ENCODE results near the gene PCDHGB7. TPM values are rescaled to one million over a fixed set of nuclear protein-coding genes. Genes with fewer than 3 reads are reported as not detected.
"Not testable (repeated sequence)": the region's sequence is repeated elsewhere in the genome, so short reads cannot be mapped to it uniquely, and the experiment has no call there.

The PCDHGB7 gene
- total and polyA plus RNA-seq, 9 donors = 4.2 to 10.5 (median 8.9) TPM

DNA sequence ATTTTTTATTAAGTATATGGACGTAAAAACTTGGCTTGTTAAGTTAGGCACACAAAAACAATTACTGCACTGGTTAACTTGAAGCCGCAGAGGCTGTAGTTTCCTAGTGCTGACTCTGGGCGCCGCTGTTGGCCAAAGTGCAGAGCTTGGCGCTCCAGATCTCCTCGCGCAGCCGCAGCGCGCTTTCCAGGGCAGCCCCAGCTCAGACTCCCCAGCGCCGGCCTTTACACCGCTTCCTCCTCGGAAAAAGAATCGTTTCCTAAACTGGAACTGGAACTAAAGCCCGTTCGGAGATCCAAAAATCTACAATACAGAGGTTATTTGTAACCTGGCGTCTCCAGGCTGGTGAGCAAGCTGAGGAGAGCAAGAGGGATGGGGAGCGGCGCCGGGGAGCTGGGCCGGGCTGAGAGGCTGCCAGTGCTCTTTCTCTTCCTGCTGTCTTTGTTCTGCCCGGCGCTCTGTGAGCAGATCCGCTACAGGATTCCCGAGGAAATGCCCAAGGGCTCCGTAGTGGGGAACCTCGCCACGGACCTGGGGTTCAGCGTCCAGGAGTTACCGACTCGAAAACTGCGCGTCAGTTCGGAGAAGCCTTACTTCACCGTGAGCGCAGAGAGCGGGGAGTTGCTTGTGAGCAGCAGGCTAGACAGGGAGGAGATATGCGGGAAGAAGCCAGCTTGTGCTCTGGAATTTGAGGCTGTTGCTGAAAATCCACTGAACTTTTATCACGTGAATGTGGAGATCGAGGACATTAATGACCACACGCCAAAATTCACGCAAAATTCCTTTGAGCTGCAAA is 19.5 kb upstream of the PCDHGB7 start, which contains the start of gene PCDHGB5:
TSS of gene PCDHGB5 (plus strand) at position 192 of the 796 bp plus-strand sequence. CDS start at position 373, 181 bp downstream.
- not testable (repeated sequence) for H3K36me3 ChIP-seq (ENCODE audit: control insufficient read depth, insufficient read depth, low read length); H3K27ac ChIP-seq (ENCODE audit: low read length); H3K4me3 ChIP-seq (ENCODE audit: low read length); DNase-seq; H3K4me1 ChIP-seq (ENCODE audit: control insufficient read depth, insufficient read depth, low read length)
- 2% methylated on average over 9 of the region's 43 CpGs for WGBS (ENCODE audit: insufficient coverage)
- peaks cover 75% of the 10 kb centered on the region for H3K9me3 ChIP-seq (replicated peaks; ENCODE audit: control insufficient read depth, low read depth, low read length)
- H3K27me3 ChIP-seq (ENCODE audit: control insufficient read depth, insufficient read depth, low read length) = peaks cover 18% of the 10 kb centered on the region

- Histone ChIP-seq H3K9me3 (replicated peaks; ENCODE audit: control insufficient read depth, low read depth, low read length) (peaks cover 75% of the 10 kb centered on the region), H3K4me3 (ENCODE audit: low read length) (no peak overlapping the region), H3K4me1 (ENCODE audit: control insufficient read depth, insufficient read depth, low read length) (no peaks in the 10 kb centered on the region), H3K36me3 (ENCODE audit: control insufficient read depth, insufficient read depth, low read length) (no peaks in the 10 kb centered on the region), H3K27ac (ENCODE audit: low read length) (no peak overlapping the region), H3K27me3 (ENCODE audit: control insufficient read depth, insufficient read depth, low read length) (peaks cover 17% of the 10 kb centered on the region)
- WGBS (ENCODE audit: insufficient coverage) = 24% methylated on average over 13 of the region's 15 CpGs
- no peak for DNase-seq
These were observed 18.9 kb upstream of the PCDHGB7 start for GRCh38 chr5:141398608-141399007.

DNA sequence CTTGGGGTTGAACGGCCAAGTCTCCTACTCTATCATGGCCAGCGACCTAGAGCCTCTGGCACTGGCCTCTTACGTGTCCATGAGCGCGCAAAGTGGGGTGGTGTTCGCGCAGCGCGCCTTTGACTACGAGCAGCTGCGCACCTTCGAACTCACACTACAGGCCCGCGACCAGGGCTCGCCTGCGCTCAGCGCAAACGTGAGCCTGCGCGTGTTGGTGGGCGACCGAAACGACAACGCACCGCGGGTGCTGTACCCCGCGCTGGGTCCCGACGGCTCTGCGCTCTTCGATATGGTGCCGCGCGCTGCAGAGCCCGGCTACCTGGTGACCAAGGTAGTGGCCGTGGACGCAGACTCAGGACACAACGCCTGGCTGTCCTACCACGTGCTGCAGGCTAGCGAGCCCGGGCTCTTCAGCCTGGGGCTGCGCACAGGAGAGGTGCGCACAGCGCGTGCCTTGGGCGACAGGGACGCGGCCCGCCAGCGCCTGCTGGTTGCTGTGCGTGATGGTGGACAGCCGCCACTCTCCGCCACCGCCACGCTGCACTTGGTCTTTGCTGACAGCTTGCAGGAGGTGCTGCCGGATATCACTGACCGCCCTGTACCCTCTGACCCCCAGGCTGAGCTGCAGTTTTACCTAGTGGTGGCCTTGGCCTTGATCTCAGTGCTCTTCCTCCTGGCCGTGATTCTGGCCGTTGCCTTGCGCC is 17.8 kb upstream of the PCDHGB7 start:
- H3K9me3 ChIP-seq (replicated peaks; ENCODE audit: control insufficient read depth, low read depth, low read length) = peaks cover 76% of the 10 kb centered on the region
- 26% methylated on average over 61 of the region's 61 CpGs for WGBS (ENCODE audit: insufficient coverage)
- no peak for DNase-seq

DNA sequence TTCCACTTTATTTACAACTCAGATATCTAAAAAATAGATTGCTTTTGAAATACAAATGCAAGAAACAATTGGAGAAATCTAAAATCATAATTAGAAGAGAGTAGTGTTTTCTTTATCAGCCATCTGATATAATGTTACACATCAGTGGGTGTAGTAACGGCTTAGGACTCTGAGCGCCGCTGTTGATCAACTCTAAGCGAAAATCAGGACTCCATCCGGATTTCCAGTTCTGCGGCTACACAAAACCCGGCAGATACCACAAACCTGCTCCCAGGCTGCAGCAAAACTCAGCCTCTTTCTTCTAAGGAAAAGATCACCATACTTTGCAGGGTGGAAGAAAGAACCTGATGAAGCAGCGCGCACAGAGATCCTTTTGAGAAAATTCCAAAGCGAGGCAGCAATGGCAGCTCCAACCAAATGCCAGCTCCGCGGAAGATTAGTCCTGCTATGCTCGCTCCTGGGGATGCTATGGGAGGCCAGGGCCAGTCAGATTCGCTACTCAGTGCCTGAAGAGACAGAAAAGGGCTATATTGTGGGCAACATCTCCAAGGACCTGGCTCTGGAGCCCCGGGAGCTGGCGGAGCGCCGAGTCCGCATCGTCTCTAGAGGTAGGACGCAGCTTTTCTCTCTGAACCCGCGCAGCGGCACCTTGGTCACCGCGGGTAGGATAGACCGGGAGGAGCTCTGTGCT is 14.8 kb upstream of the PCDHGB7 start, which contains the start of gene PCDHGA9:
TSS of gene PCDHGA9 (plus strand) at position 226 of the 691 bp plus-strand sequence. CDS start at position 401, 175 bp downstream.
- H3K4me1 ChIP-seq (ENCODE audit: control insufficient read depth, insufficient read depth, low read length) = no peaks in the 10 kb centered on the region
- H3K27ac ChIP-seq (ENCODE audit: low read length) = no peak within 1 kb of the TSS
- peaks cover 21% of the 10 kb centered on the region for H3K27me3 ChIP-seq (ENCODE audit: control insufficient read depth, insufficient read depth, low read length)
- peaks cover 85% of the 10 kb centered on the region for H3K9me3 ChIP-seq (replicated peaks; ENCODE audit: control insufficient read depth, low read depth, low read length)
- H3K36me3 ChIP-seq (ENCODE audit: control insufficient read depth, insufficient read depth, low read length) = no peaks in the 10 kb centered on the region
- WGBS (ENCODE audit: insufficient coverage) = 12% methylated on average over 21 of the region's 27 CpGs
- peak within 1 kb of the TSS; percentile 31 for H3K4me3 ChIP-seq (ENCODE audit: low read length)
- DNase-seq = peak; percentile 28

More for the DNA sequence above, 17.8 kb upstream of the PCDHGB7 start:
- no peaks in the 10 kb centered on the region for H3K36me3 ChIP-seq (ENCODE audit: control insufficient read depth, insufficient read depth, low read length)
- H3K4me1 ChIP-seq (ENCODE audit: control insufficient read depth, insufficient read depth, low read length) = no peaks in the 10 kb centered on the region
- H3K4me3 ChIP-seq (ENCODE audit: low read length) = no peak overlapping the region
- H3K27ac ChIP-seq (ENCODE audit: low read length) = no peak overlapping the region
- peaks cover 17% of the 10 kb centered on the region for H3K27me3 ChIP-seq (ENCODE audit: control insufficient read depth, insufficient read depth, low read length)

- no peak for DNase-seq
- 26% methylated on average over 20 of the region's 22 CpGs for WGBS (ENCODE audit: insufficient coverage)
- Histone ChIP-seq H3K9me3 (replicated peaks; ENCODE audit: control insufficient read depth, low read depth, low read length) (peaks cover 89% of the 10 kb centered on the region), H3K27me3 (ENCODE audit: control insufficient read depth, insufficient read depth, low read length) (peaks cover 24% of the 10 kb centered on the region), H3K4me1 (ENCODE audit: control insufficient read depth, insufficient read depth, low read length) (no peaks in the 10 kb centered on the region), H3K4me3 (ENCODE audit: low read length) (no peak overlapping the region), H3K36me3 (ENCODE audit: control insufficient read depth, insufficient read depth, low read length) (no peaks in the 10 kb centered on the region), H3K27ac (ENCODE audit: low read length) (no peak overlapping the region)
These were observed 14.1 kb upstream of the PCDHGB7 start for GRCh38 chr5:141403387-141403786.

DNA sequence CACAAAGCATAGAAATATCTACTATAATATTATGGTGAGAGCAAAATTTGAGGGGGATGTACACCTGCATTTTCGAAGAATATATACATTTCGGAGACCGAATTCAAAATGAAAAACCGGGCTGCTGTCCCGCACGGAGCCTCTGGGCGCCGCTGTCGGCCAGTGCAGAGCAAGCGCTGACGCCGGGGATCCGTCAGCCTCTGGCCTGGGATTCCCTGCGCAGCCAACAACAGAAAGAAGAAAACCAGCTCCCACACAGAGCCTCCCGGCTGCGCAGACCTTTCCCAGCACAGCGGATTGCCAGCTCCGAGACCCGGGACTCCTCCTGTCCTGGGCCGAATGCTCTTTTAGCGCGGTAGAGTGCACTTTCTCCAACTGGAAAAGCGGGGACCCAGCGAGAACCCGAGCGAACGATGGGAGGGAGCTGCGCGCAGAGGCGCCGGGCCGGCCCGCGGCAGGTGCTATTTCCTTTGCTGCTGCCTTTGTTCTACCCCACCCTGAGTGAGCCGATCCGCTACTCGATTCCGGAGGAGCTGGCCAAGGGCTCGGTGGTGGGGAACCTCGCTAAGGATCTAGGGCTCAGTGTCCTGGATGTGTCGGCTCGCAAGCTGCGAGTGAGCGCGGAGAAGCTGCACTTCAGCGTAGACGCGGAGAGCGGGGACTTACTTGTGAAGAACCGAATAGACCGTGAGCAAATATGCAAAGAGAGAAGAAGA is 9.5 kb upstream of the PCDHGB7 start, which contains the start of gene PCDHGB6:
TSS of gene PCDHGB6 (plus strand) at position 232 of the 716 bp plus-strand sequence. CDS start at position 414, 182 bp downstream.
- not testable (repeated sequence) for H3K27ac ChIP-seq (ENCODE audit: low read length); H3K36me3 ChIP-seq (ENCODE audit: control insufficient read depth, insufficient read depth, low read length); H3K4me1 ChIP-seq (ENCODE audit: control insufficient read depth, insufficient read depth, low read length)
- WGBS (ENCODE audit: insufficient coverage) = 10% methylated on average over 19 of the region's 51 CpGs
- Histone ChIP-seq H3K4me3 (ENCODE audit: low read length) (peak within 1 kb of the TSS; percentile 27), H3K27me3 (ENCODE audit: control insufficient read depth, insufficient read depth, low read length) (peaks cover 21% of the 10 kb centered on the region), H3K9me3 (replicated peaks; ENCODE audit: control insufficient read depth, low read depth, low read length) (peaks cover 86% of the 10 kb centered on the region)
- DNase-seq = peak; percentile 45

- H3K27ac ChIP-seq (ENCODE audit: low read length) = no peak overlapping the region
- no peaks in the 10 kb centered on the region for H3K36me3 ChIP-seq (ENCODE audit: control insufficient read depth, insufficient read depth, low read length)
- no peaks in the 10 kb centered on the region for H3K4me1 ChIP-seq (ENCODE audit: control insufficient read depth, insufficient read depth, low read length)
- H3K4me3 ChIP-seq (ENCODE audit: low read length) = no peak overlapping the region
- DNase-seq = no peak
- WGBS (ENCODE audit: insufficient coverage) = 16% methylated on average over 64 of the region's 64 CpGs
- peaks cover 87% of the 10 kb centered on the region for H3K9me3 ChIP-seq (replicated peaks; ENCODE audit: control insufficient read depth, low read depth, low read length)
- H3K27me3 ChIP-seq (ENCODE audit: control insufficient read depth, insufficient read depth, low read length) = peaks cover 27% of the 10 kb centered on the region
These were observed 7.7 kb upstream of the PCDHGB7 start for GRCh38 chr5:141409598-141410306.

DNA sequence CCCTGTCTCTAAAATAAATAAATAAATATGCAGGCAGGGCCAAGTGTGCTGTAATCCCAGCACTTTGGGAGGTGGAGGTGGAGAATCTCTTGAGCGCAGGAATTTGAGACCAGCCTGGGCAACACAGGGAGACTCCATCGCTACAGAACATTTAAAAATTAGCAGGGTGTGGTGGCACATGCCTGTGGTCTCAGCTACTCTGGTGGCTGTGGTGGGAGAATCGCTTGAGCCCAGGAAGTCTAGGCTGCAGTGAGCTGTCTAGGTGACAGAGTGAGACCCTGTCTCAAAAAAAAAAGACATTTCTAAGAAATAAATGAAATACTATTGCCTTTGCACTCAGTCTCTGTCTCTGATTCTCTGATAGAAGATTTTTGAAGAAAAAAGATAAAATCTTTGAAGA is 5.9 kb upstream of the PCDHGB7 start:
- Histone ChIP-seq H3K27ac (ENCODE audit: low read length) (no peak overlapping the region), H3K9me3 (replicated peaks; ENCODE audit: control insufficient read depth, low read depth, low read length) (peaks cover 82% of the 10 kb centered on the region), H3K27me3 (ENCODE audit: control insufficient read depth, insufficient read depth, low read length) (peaks cover 24% of the 10 kb centered on the region), H3K4me1 (ENCODE audit: control insufficient read depth, insufficient read depth, low read length) (no peaks in the 10 kb centered on the region), H3K4me3 (ENCODE audit: low read length) (no peak overlapping the region), H3K36me3 (ENCODE audit: control insufficient read depth, insufficient read depth, low read length) (no peaks in the 10 kb centered on the region)
- DNase-seq = no peak
- 46% methylated on average over 3 of the region's 3 CpGs for WGBS (ENCODE audit: insufficient coverage)

Measured in muscle of leg (tissue), 11 donors.